ENCODE data around the gene MTF1.
"Not testable (repeated sequence)": the region's sequence is repeated elsewhere in the genome, so short reads cannot be mapped to it uniquely, and the experiment has no call there.

Gene MTF1

GRCh38 chr1:37794372-37795339 lies 64.7 kb downstream of the MTF1 start:
- in situ Hi-C loops (cut with MboI; ENCODE audit: low sequenced_read_pairs): no loop called here

GRCh38 chr1:37793773-37794371 lies 65.5 kb downstream of the MTF1 start, which contains the start of gene MANEAL:
TSS of gene MANEAL (plus strand) at chr1:37793847. CDS start at chr1:37794183, 336 bp downstream.
- in situ Hi-C loops (cut with MboI; ENCODE audit: low sequenced_read_pairs): no loop called here

GRCh38 chr1:37792943-37793686 lies 66.3 kb downstream of the MTF1 start:
- in situ Hi-C loops (cut with MboI; ENCODE audit: low sequenced_read_pairs): no loop called here

GRCh38 chr1:37782491-37782890 lies 76.9 kb downstream of the MTF1 start:
- in situ Hi-C loops (cut with MboI; ENCODE audit: low sequenced_read_pairs): no loop called here

GRCh38 chr1:37778654-37779053 lies 80.7 kb downstream of the MTF1 start:
- in situ Hi-C loops (cut with MboI; ENCODE audit: low sequenced_read_pairs): no loop called here

- in situ Hi-C loops (cut with MboI; ENCODE audit: low sequenced_read_pairs): no loop called here
Measured at GRCh38 chr1:37776946-37777516, 82.4 kb downstream of the MTF1 start.

GRCh38 chr1:37771440-37771839 lies 88.0 kb downstream of the MTF1 start:
- in situ Hi-C loops (cut with MboI; ENCODE audit: low sequenced_read_pairs): not testable (repeated sequence)

GRCh38 chr1:37767488-37767887 lies 91.9 kb downstream of the MTF1 start:
- in situ Hi-C loops (cut with MboI; ENCODE audit: low sequenced_read_pairs): no loop called here

- in situ Hi-C loops (cut with MboI; ENCODE audit: low sequenced_read_pairs): no loop called here
Measured at GRCh38 chr1:37765916-37766664, 93.3 kb downstream of the MTF1 start.

- in situ Hi-C loops (cut with MboI; ENCODE audit: low sequenced_read_pairs): no loop called here
Measured at GRCh38 chr1:37764888-37765441, 94.4 kb downstream of the MTF1 start, which contains the start of gene EPHA10. TSS of gene EPHA10 (minus strand) at chr1:37765120. CDS start at chr1:37765066, 54 bp downstream.

GRCh38 chr1:37764414-37764825 lies 95.0 kb downstream of the MTF1 start:
- in situ Hi-C loops (cut with MboI; ENCODE audit: low sequenced_read_pairs): no loop called here

- in situ Hi-C loops (cut with MboI; ENCODE audit: low sequenced_read_pairs): no loop called here
Measured at GRCh38 chr1:37763791-37764413, 95.5 kb downstream of the MTF1 start.

- in situ Hi-C loops (cut with MboI; ENCODE audit: low sequenced_read_pairs): no loop called here
Measured at GRCh38 chr1:37762516-37762915, 96.9 kb downstream of the MTF1 start.

- in situ Hi-C loops (cut with MboI; ENCODE audit: low sequenced_read_pairs): no loop called here
Measured at GRCh38 chr1:37761416-37762095, 97.8 kb downstream of the MTF1 start.
